Measurements from ENCODE around the gene RIMKLB.

DNA sequence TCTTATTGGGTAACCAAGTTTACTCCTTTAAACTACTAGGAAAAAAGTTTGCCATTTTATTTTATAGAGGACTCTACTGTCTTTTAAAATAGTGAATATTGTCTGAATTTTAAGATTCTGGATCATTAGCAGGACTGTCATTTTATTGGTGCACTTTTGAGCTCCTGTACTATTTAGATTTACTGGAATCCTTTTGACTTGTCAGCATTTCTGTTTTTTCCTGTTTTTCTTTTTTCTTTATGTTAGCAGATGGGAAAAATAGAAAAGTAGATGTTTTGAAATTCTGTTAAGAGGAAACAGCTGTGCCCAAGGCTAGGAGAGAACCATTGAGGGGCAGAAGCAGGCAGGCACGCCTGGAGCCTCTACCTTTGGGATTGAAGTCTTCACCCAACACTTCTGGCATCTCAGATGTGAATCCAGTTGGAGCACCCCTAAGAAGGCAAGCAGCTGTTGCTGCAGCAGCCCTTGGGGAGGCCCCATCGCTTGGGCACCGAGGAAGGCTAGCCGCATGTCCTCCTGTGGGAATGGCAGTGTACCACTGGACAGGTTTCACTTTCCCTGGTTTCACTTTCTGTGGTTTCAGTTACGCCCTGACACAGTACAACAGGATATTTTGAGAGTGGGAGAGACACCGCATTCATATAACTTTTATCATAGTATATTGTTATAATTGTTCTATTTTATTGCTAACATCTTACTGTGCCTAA, 11.5 kb downstream of the RIMKLB start:
- TF ChIP-seq POLR2A (IDR thresholded peaks at IDR 0.05) (no peak), EP300 (IDR thresholded peaks at IDR 0.05) (no peak)
- TF ChIP-seq, protein P1, sequence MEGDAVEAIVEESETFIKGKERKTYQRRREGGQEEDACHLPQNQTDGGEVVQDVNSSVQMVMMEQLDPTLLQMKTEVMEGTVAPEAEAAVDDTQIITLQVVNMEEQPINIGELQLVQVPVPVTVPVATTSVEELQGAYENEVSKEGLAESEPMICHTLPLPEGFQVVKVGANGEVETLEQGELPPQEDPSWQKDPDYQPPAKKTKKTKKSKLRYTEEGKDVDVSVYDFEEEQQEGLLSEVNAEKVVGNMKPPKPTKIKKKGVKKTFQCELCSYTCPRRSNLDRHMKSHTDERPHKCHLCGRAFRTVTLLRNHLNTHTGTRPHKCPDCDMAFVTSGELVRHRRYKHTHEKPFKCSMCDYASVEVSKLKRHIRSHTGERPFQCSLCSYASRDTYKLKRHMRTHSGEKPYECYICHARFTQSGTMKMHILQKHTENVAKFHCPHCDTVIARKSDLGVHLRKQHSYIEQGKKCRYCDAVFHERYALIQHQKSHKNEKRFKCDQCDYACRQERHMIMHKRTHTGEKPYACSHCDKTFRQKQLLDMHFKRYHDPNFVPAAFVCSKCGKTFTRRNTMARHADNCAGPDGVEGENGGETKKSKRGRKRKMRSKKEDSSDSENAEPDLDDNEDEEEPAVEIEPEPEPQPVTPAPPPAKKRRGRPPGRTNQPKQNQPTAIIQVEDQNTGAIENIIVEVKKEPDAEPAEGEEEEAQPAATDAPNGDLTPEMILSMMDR (IDR thresholded peaks at IDR 0.05): no peak
